Fibroblast of mammary gland (primary cell): ENCODE measurements around the gene SVIL.
"Not testable (repeated sequence)": the region's sequence is repeated elsewhere in the genome, so short reads cannot be mapped to it uniquely, and the experiment has no call there.

ENCODE experiments used
- DNase-seq: peaks from one replicate; pipeline ENCODE4 v3.0.0-alpha.2; 2010; ENCODE audit warnings: low read depth
- H3K4me3 ChIP-seq: 2 replicates; pipeline ENCODE4 v1.5.1; 2011; ENCODE audit warnings: low read depth, mild to moderate bottlenecking, low read length, moderate library complexity; ENCODE audit not compliant: control insufficient read depth
- TF ChIP-seq, protein P1 (sequence below): conservative IDR thresholded peaks from 2 replicates; pipeline ENCODE4 v1.5.1; 2011; ENCODE audit warnings: low read depth, low read length, inconsistent platforms; ENCODE audit not compliant: control insufficient read depth, insufficient read depth

SVIL gene

DNA sequence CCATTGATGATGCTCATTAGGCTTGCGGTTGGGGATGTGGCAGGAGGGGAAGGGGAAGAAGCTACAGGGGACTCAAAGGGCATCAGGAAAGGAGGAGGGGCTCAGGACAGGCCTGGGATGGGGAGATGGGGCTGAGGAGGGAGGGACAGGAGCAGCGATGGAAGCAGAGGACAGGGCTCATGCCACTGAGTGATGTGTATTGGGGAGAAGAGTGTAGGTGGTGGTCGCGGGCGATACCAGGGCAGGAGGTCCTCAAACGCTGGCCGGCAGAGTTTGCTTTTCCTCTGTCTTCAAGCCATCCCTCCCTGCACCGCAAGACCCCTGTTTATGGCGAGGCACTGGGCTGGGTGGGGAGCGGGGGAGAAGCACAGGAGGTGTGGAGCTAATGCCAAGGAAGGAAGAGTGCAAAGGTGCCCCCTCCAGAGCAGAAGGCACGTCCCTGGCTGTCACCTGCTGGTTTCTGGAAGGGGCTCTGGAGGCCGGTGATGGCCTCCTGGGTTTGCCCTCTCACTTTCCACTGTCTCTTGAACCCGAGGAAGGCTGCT, 134.7 kb downstream of the SVIL start:
- DNase-seq = no peak
- TF ChIP-seq, protein P1, sequence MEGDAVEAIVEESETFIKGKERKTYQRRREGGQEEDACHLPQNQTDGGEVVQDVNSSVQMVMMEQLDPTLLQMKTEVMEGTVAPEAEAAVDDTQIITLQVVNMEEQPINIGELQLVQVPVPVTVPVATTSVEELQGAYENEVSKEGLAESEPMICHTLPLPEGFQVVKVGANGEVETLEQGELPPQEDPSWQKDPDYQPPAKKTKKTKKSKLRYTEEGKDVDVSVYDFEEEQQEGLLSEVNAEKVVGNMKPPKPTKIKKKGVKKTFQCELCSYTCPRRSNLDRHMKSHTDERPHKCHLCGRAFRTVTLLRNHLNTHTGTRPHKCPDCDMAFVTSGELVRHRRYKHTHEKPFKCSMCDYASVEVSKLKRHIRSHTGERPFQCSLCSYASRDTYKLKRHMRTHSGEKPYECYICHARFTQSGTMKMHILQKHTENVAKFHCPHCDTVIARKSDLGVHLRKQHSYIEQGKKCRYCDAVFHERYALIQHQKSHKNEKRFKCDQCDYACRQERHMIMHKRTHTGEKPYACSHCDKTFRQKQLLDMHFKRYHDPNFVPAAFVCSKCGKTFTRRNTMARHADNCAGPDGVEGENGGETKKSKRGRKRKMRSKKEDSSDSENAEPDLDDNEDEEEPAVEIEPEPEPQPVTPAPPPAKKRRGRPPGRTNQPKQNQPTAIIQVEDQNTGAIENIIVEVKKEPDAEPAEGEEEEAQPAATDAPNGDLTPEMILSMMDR = no peak

DNA sequence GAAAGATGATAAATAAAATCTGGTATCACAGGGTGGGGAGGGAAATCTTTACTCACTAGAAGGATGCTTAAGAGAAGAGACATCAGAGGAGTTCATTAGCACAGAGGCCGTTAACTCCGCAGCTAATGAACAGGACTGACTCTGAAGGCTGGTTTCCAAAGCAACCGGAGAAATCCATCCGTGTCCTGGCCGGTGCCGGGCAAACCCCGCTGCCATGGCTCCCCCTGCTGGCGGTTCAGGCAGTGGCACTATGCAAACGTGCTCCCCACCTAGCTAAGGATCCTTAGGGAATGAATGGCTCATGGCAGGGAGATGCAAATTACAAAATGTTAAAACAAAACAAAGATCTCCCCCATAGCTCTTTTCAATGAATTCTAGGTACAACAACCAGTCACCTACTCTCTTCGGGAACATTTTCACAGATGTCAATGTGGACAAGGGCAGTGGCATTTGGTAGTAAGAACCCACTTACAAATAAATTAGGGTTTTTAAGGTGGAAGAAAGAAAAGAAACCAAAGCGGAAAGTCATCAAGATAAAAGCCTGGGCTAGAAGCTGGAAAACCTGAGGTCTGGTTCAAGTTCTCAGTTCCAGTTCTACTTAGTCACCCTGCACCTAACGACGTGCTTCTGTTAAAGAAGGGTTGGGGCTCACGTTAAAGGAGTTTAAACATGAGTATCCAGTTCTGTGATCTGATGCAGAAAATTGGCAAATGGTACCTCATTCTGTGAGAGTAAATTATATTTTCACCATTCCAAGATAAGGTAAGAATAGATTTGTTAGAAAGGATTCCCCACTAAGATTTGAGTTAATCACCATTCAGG, 138.2 kb downstream of the SVIL start:
- TF ChIP-seq, protein P1 = peak; percentile 90
- peak; percentile 65 for DNase-seq
- H3K4me3 ChIP-seq = no peak overlapping the region

More for the DNA sequence above, 134.7 kb downstream of the SVIL start:
- H3K4me3 ChIP-seq = no peak overlapping the region

- no peak overlapping the region for H3K4me3 ChIP-seq
- DNase-seq = no peak
- TF ChIP-seq, protein P1 = no peak
These were observed 139.4 kb downstream of the SVIL start for GRCh38 chr10:29495366-29495765.

- DNase-seq = no peak
- TF ChIP-seq, protein P1 = no peak
- H3K4me3 ChIP-seq = no peak overlapping the region
These were observed 141.1 kb downstream of the SVIL start for GRCh38 chr10:29493697-29494096.

GRCh38 chr10:29492774-29493173, 142.0 kb downstream of the SVIL start:
- H3K4me3 ChIP-seq = no peak overlapping the region
- TF ChIP-seq, protein P1 = no peak
- DNase-seq = no peak

DNA sequence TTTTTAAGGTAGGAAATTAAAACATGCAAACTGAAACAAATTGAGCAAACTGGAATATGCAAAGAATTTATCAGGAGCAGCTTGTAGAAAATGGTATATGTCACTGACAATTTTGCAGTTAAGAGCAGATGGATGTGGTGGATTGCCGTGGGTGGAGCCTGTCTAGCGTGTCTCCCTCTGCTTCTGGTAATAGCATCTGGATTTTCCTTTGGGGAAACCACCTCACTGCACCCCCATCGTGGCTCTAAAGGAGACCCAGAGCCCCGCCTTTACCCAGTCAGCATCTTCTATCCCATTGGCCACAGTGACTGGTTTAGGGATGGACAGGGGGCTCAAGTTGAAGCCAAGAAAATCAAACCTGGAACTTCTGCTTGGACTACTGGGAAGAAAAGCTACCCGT, 142.9 kb downstream of the SVIL start:
- H3K4me3 ChIP-seq = no peak overlapping the region
- TF ChIP-seq, protein P1 = no peak
- DNase-seq = no peak

GRCh38 chr10:29490781-29491280, 143.9 kb downstream of the SVIL start:
- not testable (repeated sequence) for DNase-seq, H3K4me3 ChIP-seq

DNA sequence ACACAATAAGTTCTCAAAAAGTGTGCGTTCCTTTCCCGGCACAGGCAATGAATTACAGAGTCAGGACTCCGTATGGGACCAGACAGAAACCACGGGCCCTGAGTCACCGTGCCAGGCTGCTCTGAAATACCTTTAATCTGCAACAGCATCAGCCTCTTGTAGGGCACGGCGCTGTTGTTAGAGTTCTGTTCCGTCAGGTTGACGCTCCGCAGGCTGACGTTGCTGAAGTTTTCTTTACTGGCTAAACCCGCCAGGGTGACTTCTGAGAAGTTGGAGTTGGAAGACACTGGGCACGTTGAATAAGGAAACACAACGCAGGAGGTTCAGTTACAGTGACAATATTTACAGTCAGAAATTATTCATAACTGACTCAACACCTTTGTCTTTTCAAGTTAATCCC, 146.3 kb downstream of the SVIL start:
- not testable (repeated sequence) for H3K4me3 ChIP-seq, DNase-seq
